Activated T-helper 17 cell treated with anti-CD3 and anti-CD28 coated beads, Interleukin-2, amount 50 U/mL, for 72 hours (primary cell): ENCODE data around the gene ALCAM. TPM values are rescaled to one million over a fixed set of nuclear protein-coding genes. Genes with fewer than 3 reads are reported as not detected.
"Not testable (repeated sequence)": the region's sequence is repeated elsewhere in the genome, so short reads cannot be mapped to it uniquely, and the experiment has no call there.

Experiments used
- ATAC-seq: fragments of 150-1000 bp; cut with Tn5 transposase; replicated peaks from 2 replicates; pipeline ENCODE4 v1.10.0; 2021; ENCODE audit warnings: mild to moderate bottlenecking, moderate library complexity
- H3K27ac Mint-ChIP-seq: one replicate; pipeline ENCODE4 v1.8.0; 2022; ENCODE audit warnings: mixed read lengths
- H3K27me3 Mint-ChIP-seq: one replicate; pipeline ENCODE4 v1.8.0; 2022; ENCODE audit warnings: mixed read lengths
- H3K36me3 Mint-ChIP-seq: one replicate; pipeline ENCODE4 v1.8.0; 2022; ENCODE audit warnings: low read depth, mild to moderate bottlenecking, mixed read lengths
- H3K4me1 Mint-ChIP-seq: one replicate; pipeline ENCODE4 v1.8.0; 2022; ENCODE audit warnings: mixed read lengths
- H3K4me3 Mint-ChIP-seq: one replicate; pipeline ENCODE4 v1.8.0; 2022; ENCODE audit warnings: mild to moderate bottlenecking, mixed read lengths
- H3K9me3 Mint-ChIP-seq: one replicate; pipeline ENCODE4 v1.8.0; 2022; ENCODE audit warnings: mixed read lengths
- total RNA-seq, 2 donors: library from RNA; stranded (reverse); gene quantifications; one replicate each; pipeline ENCODE4 v1.2.3, GENCODE V29; 2022

The ALCAM gene
- total RNA-seq, 2 donors from 2014 or later = 8.2 to 11.9 TPM

- no peaks in the 10 kb centered on the region for H3K36me3 Mint-ChIP-seq
- H3K9me3 Mint-ChIP-seq = no peaks in the 10 kb centered on the region
Measured at GRCh38 chr3:105598042-105598796, 231.5 kb downstream of the ALCAM start.

GRCh38 chr3:105599350-105599749 is 232.6 kb downstream of the ALCAM start:
- Mint-ChIP-seq H3K4me3 (no peak overlapping the region), H3K36me3 (no peaks in the 10 kb centered on the region), H3K4me1 (peaks cover 3% of the 10 kb centered on the region), H3K27ac (no peak overlapping the region), H3K9me3 (no peaks in the 10 kb centered on the region), H3K27me3 (no peaks in the 10 kb centered on the region)
- no peak for ATAC-seq

More at GRCh38 chr3:105598042-105598796, 231.5 kb downstream of the ALCAM start:
- peaks cover 5% of the 10 kb centered on the region for H3K4me1 Mint-ChIP-seq
- H3K27ac Mint-ChIP-seq = no peak overlapping the region
- no peak overlapping the region for H3K4me3 Mint-ChIP-seq
- no peaks in the 10 kb centered on the region for H3K27me3 Mint-ChIP-seq
- ATAC-seq = peak; percentile 75

- H3K36me3 Mint-ChIP-seq, H3K27ac Mint-ChIP-seq, ATAC-seq, H3K4me1 Mint-ChIP-seq, H3K4me3 Mint-ChIP-seq, H3K9me3 Mint-ChIP-seq, H3K27me3 Mint-ChIP-seq: not testable (repeated sequence)
Measured at GRCh38 chr3:105601756-105602155, 235.0 kb downstream of the ALCAM start.

GRCh38 chr3:105602286-105602685 is 235.6 kb downstream of the ALCAM start:
- not testable (repeated sequence) for ATAC-seq, H3K27me3 Mint-ChIP-seq

GRCh38 chr3:105603516-105603915 is 236.8 kb downstream of the ALCAM start:
- not testable (repeated sequence) for H3K4me3 Mint-ChIP-seq, ATAC-seq, H3K27me3 Mint-ChIP-seq, H3K36me3 Mint-ChIP-seq, H3K9me3 Mint-ChIP-seq, H3K27ac Mint-ChIP-seq, H3K4me1 Mint-ChIP-seq

More at GRCh38 chr3:105602286-105602685, 235.6 kb downstream of the ALCAM start:
- not testable (repeated sequence) for H3K4me3 Mint-ChIP-seq, H3K27ac Mint-ChIP-seq, H3K9me3 Mint-ChIP-seq, H3K36me3 Mint-ChIP-seq, H3K4me1 Mint-ChIP-seq

- ATAC-seq = no peak
- Mint-ChIP-seq H3K9me3 (no peaks in the 10 kb centered on the region), H3K36me3 (no peaks in the 10 kb centered on the region), H3K27ac (no peak overlapping the region), H3K27me3 (no peaks in the 10 kb centered on the region), H3K4me1 (no peaks in the 10 kb centered on the region), H3K4me3 (no peak overlapping the region)
Measured at GRCh38 chr3:105606016-105606415, 239.3 kb downstream of the ALCAM start.

GRCh38 chr3:105608623-105609022 is 241.9 kb downstream of the ALCAM start:
- no peak overlapping the region for H3K4me3 Mint-ChIP-seq
- H3K27me3 Mint-ChIP-seq = no peaks in the 10 kb centered on the region
- no peak overlapping the region for H3K27ac Mint-ChIP-seq
- H3K9me3 Mint-ChIP-seq = no peaks in the 10 kb centered on the region
- H3K36me3 Mint-ChIP-seq = no peaks in the 10 kb centered on the region
- no peaks in the 10 kb centered on the region for H3K4me1 Mint-ChIP-seq
- ATAC-seq = no peak

GRCh38 chr3:105610473-105610872 is 243.8 kb downstream of the ALCAM start:
- Mint-ChIP-seq H3K9me3 (no peaks in the 10 kb centered on the region), H3K4me1 (no peaks in the 10 kb centered on the region), H3K36me3 (no peaks in the 10 kb centered on the region), H3K4me3 (no peak overlapping the region), H3K27me3 (no peaks in the 10 kb centered on the region), H3K27ac (no peak overlapping the region)
- ATAC-seq = no peak

GRCh38 chr3:105611304-105612192 is 244.8 kb downstream of the ALCAM start:
- H3K27ac Mint-ChIP-seq = no peak overlapping the region
- H3K36me3 Mint-ChIP-seq = no peaks in the 10 kb centered on the region
- no peaks in the 10 kb centered on the region for H3K27me3 Mint-ChIP-seq
- no peak overlapping the region for H3K4me3 Mint-ChIP-seq
- no peaks in the 10 kb centered on the region for H3K9me3 Mint-ChIP-seq
- no peaks in the 10 kb centered on the region for H3K4me1 Mint-ChIP-seq
- no peak for ATAC-seq

GRCh38 chr3:105613120-105613519 is 246.4 kb downstream of the ALCAM start:
- H3K36me3 Mint-ChIP-seq = no peaks in the 10 kb centered on the region
- H3K27me3 Mint-ChIP-seq = no peaks in the 10 kb centered on the region
- ATAC-seq = no peak
- no peak overlapping the region for H3K27ac Mint-ChIP-seq
- no peaks in the 10 kb centered on the region for H3K9me3 Mint-ChIP-seq
- no peak overlapping the region for H3K4me3 Mint-ChIP-seq
- no peaks in the 10 kb centered on the region for H3K4me1 Mint-ChIP-seq

- ATAC-seq = no peak
- Mint-ChIP-seq H3K36me3 (no peaks in the 10 kb centered on the region), H3K4me1 (no peaks in the 10 kb centered on the region), H3K27ac (no peak overlapping the region), H3K4me3 (no peak overlapping the region), H3K9me3 (no peaks in the 10 kb centered on the region), H3K27me3 (no peaks in the 10 kb centered on the region)
Measured at GRCh38 chr3:105614288-105615030, 247.8 kb downstream of the ALCAM start.

- H3K36me3 Mint-ChIP-seq = no peaks in the 10 kb centered on the region
- no peak overlapping the region for H3K4me3 Mint-ChIP-seq
- no peaks in the 10 kb centered on the region for H3K9me3 Mint-ChIP-seq
- ATAC-seq = no peak
- H3K27ac Mint-ChIP-seq = no peak overlapping the region
- H3K4me1 Mint-ChIP-seq = no peaks in the 10 kb centered on the region
- no peaks in the 10 kb centered on the region for H3K27me3 Mint-ChIP-seq
Measured at GRCh38 chr3:105615814-105616213, 249.1 kb downstream of the ALCAM start.

GRCh38 chr3:105616374-105617121 is 249.8 kb downstream of the ALCAM start:
- H3K4me3 Mint-ChIP-seq = no peak overlapping the region
- no peak for ATAC-seq
- no peaks in the 10 kb centered on the region for H3K36me3 Mint-ChIP-seq
- no peak overlapping the region for H3K27ac Mint-ChIP-seq
- no peaks in the 10 kb centered on the region for H3K4me1 Mint-ChIP-seq
- H3K27me3 Mint-ChIP-seq = no peaks in the 10 kb centered on the region
- no peaks in the 10 kb centered on the region for H3K9me3 Mint-ChIP-seq

- H3K27me3 Mint-ChIP-seq = no peaks in the 10 kb centered on the region
- no peaks in the 10 kb centered on the region for H3K9me3 Mint-ChIP-seq
- no peak for ATAC-seq
- H3K27ac Mint-ChIP-seq = no peak overlapping the region
- no peaks in the 10 kb centered on the region for H3K4me1 Mint-ChIP-seq
- H3K4me3 Mint-ChIP-seq = no peak overlapping the region
- H3K36me3 Mint-ChIP-seq = no peaks in the 10 kb centered on the region
Measured at GRCh38 chr3:105618556-105618955, 251.8 kb downstream of the ALCAM start.
